Pancreas (tissue), 10 donors: Measurements from ENCODE around the gene GRB7. TPM values are rescaled to one million over a fixed set of nuclear protein-coding genes. Genes with fewer than 3 reads are reported as not detected.
A peak's percentile ranks its signal among the peaks of the same experiment; 100 is the strongest.

ENCODE experiments used
- ATAC-seq, 4 donors: fragments of 200-7000 bp; cut with Tn5 transposase; one replicate each; pipeline versions ENCODE4 v1.8.0 to v1.9.1; 2020; ENCODE audit warnings: mild to moderate bottlenecking in 4 of 4, moderate library complexity in 4 of 4
- DNase-seq, 6 donors: peaks; one replicate each; pipeline ENCODE4 v3.0.0-alpha.2; 2020
- FAIRE-seq: peaks from 2 replicates; lab custom pipeline; 2012; peaks lifted over from hg19 to GRCh38; lab: Jason Lieb, UNC
- H3K27ac ChIP-seq, 4 donors: fragments of 200-600 bp; sonication (generic); 1 replicate in 3 of 4; 2 replicates in 1 of 4; pipeline versions ENCODE4 v1.5.0 to v1.8.0; 2020
- H3K27me3 ChIP-seq, 4 donors: fragments of 200-600 bp; one replicate each; pipeline ENCODE4 v1.8.0; 2021
- H3K36me3 ChIP-seq, 3 donors: fragments of 200-600 bp; sonication (generic) in 1 of 3; one replicate each; pipeline versions ENCODE4 v1.5.0 to v1.8.0; 2020 to 2021
- H3K4me1 ChIP-seq, 3 donors: fragments of 200-600 bp; one replicate each; pipeline ENCODE4 v1.8.0; 2021
- H3K4me3 ChIP-seq, 4 donors: fragments of 200-600 bp; sonication (generic) in 2 of 4; one replicate each; pipeline versions ENCODE4 v1.5.0 to v1.8.0; 2020 to 2021
- H3K9me3 ChIP-seq, 4 donors: fragments of 200-600 bp; one replicate each; pipeline ENCODE4 v1.8.0; 2021
- WGBS, 2 donors: extraction: QIAGEN DNeasy Blood & Tissue Kit; methylation state at CpG; one replicate each; pipeline ENCODE4 v1.1.7; 2013; 5-methylcytosine and 5-hydroxymethylcytosine counted together
- intact Hi-C, 3 donors: fragments of 100-400 bp; cut with DNase I; formaldehyde crosslinking; loops; one replicate each; pipeline versions ENCODE4 v1.11.1 to v1.14.2; 2022
- polyA plus RNA-seq, 2 donors: library from polyadenylated mRNA; stranded (reverse); fragments of 200-250 nt; gene quantifications; one replicate each; pipeline ENCODE4 v1.2.3, GENCODE V29; 2013
- total RNA-seq, 6 donors: library from RNA; stranded (reverse); fragmentation: NEBNext Ultra II Directional in 4 of 6; extraction: Animal tissue kit (Norgen Biotek cat#: 25700) in 4 of 6; gene quantifications; one replicate each; pipeline versions ENCODE4 v1.2.1 to v1.2.4, GENCODE V29; 2021 to 2023
- TF ChIP-seq, protein P1 (sequence below), 4 donors: fragments of 200-600 bp; sonication (generic) in 3 of 4; IDR thresholded peaks; one replicate each; pipeline versions ENCODE4 v1.5.0 to v1.8.0; 2021; ENCODE audit warnings: antibody characterized with exemption in 4 of 4
- donor health status: healthy with polysubstance abuse.
- donor health status: DM: no; HTN: no; CAD: no; lungs with moderate emphysema.
- donor health status: DM: no; HTN: no; CAD: no.
- donor health status: control.
- donor health status: control.
- donor health status: Bipolar disorder and iron deficiency.
- donor health status: DM: yes; HTN: yes; CAD: no.
- donor health status: DM: no; HTN: no; CAD: no.
- donor health status: DM: no; HTN: no; CAD: no.
- donor health status: DM: yes; HTN: yes; CAD: no.

The GRB7 gene
- total and polyA plus RNA-seq, 8 donors, result 17.8 to 64.4 (median 32.4) TPM

DNA sequence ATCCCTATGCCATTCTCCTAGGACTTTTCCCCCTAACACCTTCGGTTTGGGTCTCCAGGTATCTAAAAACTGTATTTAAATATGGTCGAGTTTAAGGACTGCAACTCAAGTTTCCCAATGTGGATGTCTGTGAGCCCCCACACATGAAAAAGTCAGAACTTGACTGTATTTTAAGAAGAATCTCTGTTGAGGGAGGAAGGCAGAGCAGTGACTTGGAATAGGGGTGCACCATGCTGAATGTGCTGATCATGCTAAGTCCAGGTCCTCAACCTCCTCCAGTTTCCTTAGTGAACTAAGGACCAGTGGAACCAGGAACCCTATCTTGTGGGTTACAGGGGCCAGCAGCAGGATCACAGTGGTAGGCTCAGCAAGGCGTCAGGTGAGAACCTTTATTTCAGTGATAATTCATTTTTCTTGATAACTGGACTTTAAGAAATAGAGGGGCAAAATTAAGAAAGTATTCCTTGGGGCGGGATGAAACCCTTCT, 19.5 kb downstream of the GRB7 start:
- Histone ChIP-seq H3K9me3 (no peaks in the 10 kb centered on the region), H3K4me1 (peaks cover 0 to 8% (median 6%) of the 10 kb centered on the region in 3 donors), H3K4me3 (no peak overlapping the region), H3K27me3 (no peaks in the 10 kb centered on the region), H3K27ac (no peak overlapping the region), H3K36me3 (no peaks in the 10 kb centered on the region)
- FAIRE-seq (no peak), ATAC-seq (no peak), DNase-seq (no peak)
- intact Hi-C loops, result loop anchor here in 1 of 3 donors (5.0 kb wide), 1 partner anchor 135 kb away; no protein-coding TSS in a partner anchor
- WGBS, 2 donors, result 62 to 70% methylated on average over 4 of the region's 4 CpGs
- TF ChIP-seq, protein P1, sequence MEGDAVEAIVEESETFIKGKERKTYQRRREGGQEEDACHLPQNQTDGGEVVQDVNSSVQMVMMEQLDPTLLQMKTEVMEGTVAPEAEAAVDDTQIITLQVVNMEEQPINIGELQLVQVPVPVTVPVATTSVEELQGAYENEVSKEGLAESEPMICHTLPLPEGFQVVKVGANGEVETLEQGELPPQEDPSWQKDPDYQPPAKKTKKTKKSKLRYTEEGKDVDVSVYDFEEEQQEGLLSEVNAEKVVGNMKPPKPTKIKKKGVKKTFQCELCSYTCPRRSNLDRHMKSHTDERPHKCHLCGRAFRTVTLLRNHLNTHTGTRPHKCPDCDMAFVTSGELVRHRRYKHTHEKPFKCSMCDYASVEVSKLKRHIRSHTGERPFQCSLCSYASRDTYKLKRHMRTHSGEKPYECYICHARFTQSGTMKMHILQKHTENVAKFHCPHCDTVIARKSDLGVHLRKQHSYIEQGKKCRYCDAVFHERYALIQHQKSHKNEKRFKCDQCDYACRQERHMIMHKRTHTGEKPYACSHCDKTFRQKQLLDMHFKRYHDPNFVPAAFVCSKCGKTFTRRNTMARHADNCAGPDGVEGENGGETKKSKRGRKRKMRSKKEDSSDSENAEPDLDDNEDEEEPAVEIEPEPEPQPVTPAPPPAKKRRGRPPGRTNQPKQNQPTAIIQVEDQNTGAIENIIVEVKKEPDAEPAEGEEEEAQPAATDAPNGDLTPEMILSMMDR (IDR thresholded peaks at IDR 0.05), result no peak

GRCh38 chr17:39757931-39758873, 20.5 kb downstream of the GRB7 start:
- FAIRE-seq, result no peak
- WGBS, 2 donors, result 56 to 59% methylated on average over 12 of the region's 12 CpGs
- intact Hi-C loops, result loop anchor here in 1 of 3 donors (5.0 kb wide), 1 partner anchor 136 kb away; no protein-coding TSS in a partner anchor

GRCh38 chr17:39759204-39759603, 21.5 kb downstream of the GRB7 start:
- intact Hi-C loops, result loop anchor here in 1 of 3 donors (5.0 kb wide), 1 partner anchor 137 kb away; no protein-coding TSS in a partner anchor
- 68 to 86% methylated on average over 5 of the region's 5 CpGs for WGBS, 2 donors

More at GRCh38 chr17:39757931-39758873, 20.5 kb downstream of the GRB7 start:
- no peak overlapping the region for H3K27ac ChIP-seq
- H3K4me1 ChIP-seq, result peaks cover 0 to 5% (median 4%) of the 10 kb centered on the region in 3 donors
- no peaks in the 10 kb centered on the region for H3K27me3 ChIP-seq
- ATAC-seq (no peak), DNase-seq (no peak)
- no peaks in the 10 kb centered on the region for H3K9me3 ChIP-seq
- TF ChIP-seq, protein P1 (IDR thresholded peaks at IDR 0.05), result no peak
- no peaks in the 10 kb centered on the region for H3K36me3 ChIP-seq
- no peak overlapping the region for H3K4me3 ChIP-seq

GRCh38 chr17:39761861-39762496, 24.2 kb downstream of the GRB7 start:
- Histone ChIP-seq H3K4me3 (no peak overlapping the region), H3K9me3 (no peaks in the 10 kb centered on the region), H3K36me3 (no peaks in the 10 kb centered on the region), H3K27ac (no peak overlapping the region), H3K27me3 (no peaks in the 10 kb centered on the region), H3K4me1 (no peaks in the 10 kb centered on the region)
- ATAC-seq, result no peak
- DNase-seq, result peak in 1 of 6 donors; percentile 28
- intact Hi-C loops, result no loop called here
- 80 to 87% methylated on average over 10 of the region's 10 CpGs for WGBS, 2 donors
- no peak for FAIRE-seq
- TF ChIP-seq, protein P1 (IDR thresholded peaks at IDR 0.05), result no peak

More at GRCh38 chr17:39759204-39759603, 21.5 kb downstream of the GRB7 start:
- TF ChIP-seq, protein P1 (IDR thresholded peaks at IDR 0.05), result no peak
- H3K27ac ChIP-seq, result no peak overlapping the region
- no peaks in the 10 kb centered on the region for H3K36me3 ChIP-seq
- no peaks in the 10 kb centered on the region for H3K9me3 ChIP-seq
- H3K27me3 ChIP-seq, result no peaks in the 10 kb centered on the region
- DNase-seq (no peak), FAIRE-seq (no peak), ATAC-seq (no peak)
- no peak overlapping the region for H3K4me3 ChIP-seq
- H3K4me1 ChIP-seq, result no peaks in the 10 kb centered on the region
